Measurements from ENCODE around the gene CDK5R1.

GRCh38 chr17:32497431-32498205, 10.8 kb downstream of the CDK5R1 start:
- TF ChIP-seq EZH2 (IDR thresholded peaks at IDR 0.05; ENCODE audit: insufficient read depth, poor library complexity, severe bottlenecking) (no peak), EZH2phosphoT487 (IDR thresholded peaks at IDR 0.05; ENCODE audit: insufficient read depth, low read depth) (no peak)
